NB4 (cell line): ENCODE results near the gene EZH2.

ENCODE experiments used
- DNase-seq: peaks from one replicate; pipeline ENCODE4 v3.0.0; 2010; ENCODE audit warnings: low read depth
- H3K4me3 ChIP-seq: one replicate; pipeline ENCODE4 v1.5.1; 2011; ENCODE audit warnings: mild to moderate bottlenecking, low read depth, low read length, moderate library complexity
- CTCF ChIP-seq: IDR thresholded peaks from one replicate; pipeline ENCODE4 v1.5.1; 2012; ENCODE audit warnings: low read depth, low read length
- MYC ChIP-seq: IDR thresholded peaks from 2 replicates; pipeline ENCODE4 v1.6.1; 2011; ENCODE audit warnings: low read depth, low read length
- POLR2A ChIP-seq: IDR thresholded peaks from 2 replicates; pipeline ENCODE4 v1.6.1; 2011; ENCODE audit warnings: mild to moderate bottlenecking; ENCODE audit not compliant: insufficient read length; ENCODE audit errors: extremely low read depth
- TF ChIP-seq, protein P1 (sequence below): IDR thresholded peaks from 2 replicates; pipeline ENCODE4 v1.6.1; 2011; ENCODE audit warnings: low read depth, low read length

Gene EZH2

GRCh38 chr7:148901178-148901577 is 17.1 kb upstream of the EZH2 start:
- H3K4me3 ChIP-seq: no peak overlapping the region
- DNase-seq: no peak
- TF ChIP-seq MYC: no peak
- no peak for TF ChIP-seq POLR2A
- TF ChIP-seq, protein P1, sequence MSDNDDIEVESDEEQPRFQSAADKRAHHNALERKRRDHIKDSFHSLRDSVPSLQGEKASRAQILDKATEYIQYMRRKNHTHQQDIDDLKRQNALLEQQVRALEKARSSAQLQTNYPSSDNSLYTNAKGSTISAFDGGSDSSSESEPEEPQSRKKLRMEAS: no peak
- TF ChIP-seq CTCF: no peak

- DNase-seq: no peak
- H3K4me3 ChIP-seq: no peak overlapping the region
- no peak for TF ChIP-seq POLR2A
- no peak for TF ChIP-seq CTCF
- TF ChIP-seq, protein P1: no peak
- TF ChIP-seq MYC: no peak
These were observed 14.9 kb upstream of the EZH2 start for GRCh38 chr7:148898845-148899484.

- H3K4me3 ChIP-seq: no peak overlapping the region
- no peak for TF ChIP-seq CTCF
- TF ChIP-seq, protein P1: no peak
- no peak for TF ChIP-seq POLR2A
- TF ChIP-seq MYC: no peak
- no peak for DNase-seq
These were observed 10.5 kb upstream of the EZH2 start for GRCh38 chr7:148894591-148894990.

DNA sequence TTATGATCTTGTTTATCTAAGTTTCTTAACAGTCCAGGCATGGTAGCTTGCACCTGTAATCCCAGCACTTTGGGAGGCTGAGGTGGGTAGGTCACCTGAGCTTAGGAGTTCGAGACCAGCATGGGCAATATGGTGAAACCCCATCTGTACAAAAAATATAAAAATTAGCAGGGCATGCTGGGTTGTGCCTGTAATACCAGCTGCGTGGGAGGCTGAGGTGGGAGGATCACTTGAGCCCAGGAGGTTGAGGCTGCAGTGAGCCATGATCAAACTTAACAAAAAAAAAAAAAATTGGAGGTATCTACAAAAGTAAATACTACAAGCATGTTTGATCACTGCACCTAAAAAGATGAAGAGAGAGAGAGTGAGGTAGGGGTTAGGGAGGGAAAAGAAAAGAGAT is 9.0 kb upstream of the EZH2 start:
- H3K4me3 ChIP-seq: no peak overlapping the region
- TF ChIP-seq MYC: no peak
- no peak for TF ChIP-seq POLR2A
- TF ChIP-seq, protein P1: no peak
- TF ChIP-seq CTCF: no peak
- DNase-seq: no peak

DNA sequence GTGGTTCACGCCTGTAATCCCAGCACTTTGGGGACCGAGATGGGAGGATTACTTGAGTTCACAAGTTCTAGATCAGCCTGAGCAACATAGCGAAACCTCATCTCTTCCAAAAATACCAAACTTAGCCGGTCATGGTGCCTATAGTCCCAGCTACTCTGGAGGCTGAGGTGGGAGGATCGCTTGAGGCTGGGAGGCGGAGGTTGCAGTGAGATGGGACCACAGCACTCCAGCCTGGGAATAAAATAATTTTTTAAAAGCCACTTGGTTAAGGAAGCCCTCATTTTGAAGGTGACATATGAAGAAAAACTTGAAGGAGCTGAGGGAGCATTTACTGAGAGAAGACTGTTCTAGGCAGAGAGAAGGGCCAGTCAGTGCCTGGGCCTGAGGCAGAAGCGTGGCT is 4.2 kb upstream of the EZH2 start:
- TF ChIP-seq, protein P1: no peak
- TF ChIP-seq POLR2A (no peak), CTCF (no peak), MYC (no peak)

DNA sequence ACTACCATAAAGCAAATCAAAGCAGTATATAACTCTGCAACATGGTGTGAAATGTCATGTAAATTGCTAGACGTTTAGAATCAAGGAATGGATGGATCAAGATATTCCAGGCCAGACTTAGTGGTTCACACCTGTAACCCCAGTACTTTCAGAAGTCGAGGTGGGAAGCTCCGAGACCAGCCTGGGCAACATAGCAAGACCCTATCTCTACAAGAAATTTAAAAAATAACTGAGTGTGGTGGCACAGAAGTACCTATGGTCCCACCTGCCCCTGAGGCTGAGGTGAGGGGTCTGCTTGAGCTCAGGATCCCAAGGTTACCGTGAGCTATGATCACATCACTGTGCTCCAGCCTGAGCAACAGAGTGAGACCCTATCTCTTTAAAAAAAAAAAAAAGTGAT is 2.8 kb upstream of the EZH2 start:
- TF ChIP-seq POLR2A: no peak
- TF ChIP-seq MYC: no peak
- TF ChIP-seq, protein P1: no peak
- TF ChIP-seq CTCF: no peak
- DNase-seq: no peak
- H3K4me3 ChIP-seq: no peak overlapping the region

More for the DNA sequence above, 4.2 kb upstream of the EZH2 start:
- no peak overlapping the region for H3K4me3 ChIP-seq
- DNase-seq: no peak
